EH (cell line): ENCODE measurements around the gene PTPRZ1.

Experiments
- DNase-seq: peaks from one replicate; pipeline ENCODE4 v3.0.0-alpha.2; 2015; ENCODE audit warnings: low read depth

The PTPRZ1 gene

GRCh38 chr7:121891731-121892130, 18.8 kb downstream of the PTPRZ1 start:
- DNase-seq, result no peak

- no peak for DNase-seq
Measured at GRCh38 chr7:121901026-121901425, 28.1 kb downstream of the PTPRZ1 start.

- no peak for DNase-seq
Measured at GRCh38 chr7:121904120-121904519, 31.2 kb downstream of the PTPRZ1 start.

- DNase-seq, result no peak
Measured at GRCh38 chr7:121908042-121908441, 35.1 kb downstream of the PTPRZ1 start.

- no peak for DNase-seq
Measured at GRCh38 chr7:121909716-121910345, 36.9 kb downstream of the PTPRZ1 start.

GRCh38 chr7:121913947-121914675, 41.1 kb downstream of the PTPRZ1 start:
- no peak for DNase-seq

GRCh38 chr7:121914676-121915279, 41.8 kb downstream of the PTPRZ1 start:
- DNase-seq, result no peak

- DNase-seq, result no peak
Measured at GRCh38 chr7:121916211-121916610, 43.2 kb downstream of the PTPRZ1 start.

GRCh38 chr7:121919986-121920385, 47.0 kb downstream of the PTPRZ1 start:
- no peak for DNase-seq

- DNase-seq, result no peak
Measured at GRCh38 chr7:121924269-121925186, 51.6 kb downstream of the PTPRZ1 start.

- no peak for DNase-seq
Measured at GRCh38 chr7:121931149-121931902, 58.4 kb downstream of the PTPRZ1 start.

- no peak for DNase-seq
Measured at GRCh38 chr7:121932768-121933167, 59.8 kb downstream of the PTPRZ1 start.

GRCh38 chr7:121936951-121937623, 64.1 kb downstream of the PTPRZ1 start:
- no peak for DNase-seq

GRCh38 chr7:121938429-121938996, 65.6 kb downstream of the PTPRZ1 start:
- no peak for DNase-seq

- DNase-seq, result no peak
Measured at GRCh38 chr7:121940918-121941317, 68.0 kb downstream of the PTPRZ1 start.

- no peak for DNase-seq
Measured at GRCh38 chr7:121941830-121942229, 68.9 kb downstream of the PTPRZ1 start.

- no peak for DNase-seq
Measured at GRCh38 chr7:121945066-121945465, 72.1 kb downstream of the PTPRZ1 start.

- no peak for DNase-seq
Measured at GRCh38 chr7:121945480-121946236, 72.7 kb downstream of the PTPRZ1 start.

- DNase-seq, result no peak
Measured at GRCh38 chr7:121953164-121953563, 80.2 kb downstream of the PTPRZ1 start.

- DNase-seq, result no peak
Measured at GRCh38 chr7:121953601-121954000, 80.6 kb downstream of the PTPRZ1 start.
